Esophagus squamous epithelium (tissue), 4 donors: ENCODE results near the gene HRC.

Experiments
- CTCF ChIP-seq, 6 experiments: fragments of 450-650 bp in 4 of 6; fragments of 200-600 bp in 2 of 6; sonication (generic) in 2 of 6; IDR thresholded peaks; one replicate each; pipeline ENCODE4 v1.5.1; 2016 to 2019; ENCODE audit warnings: antibody characterized with exemption in 6 of 6, mild to moderate bottlenecking in 4 of 6, moderate library complexity in 4 of 6
- POLR2A ChIP-seq, 4 donors: fragments of 450-650 bp; IDR thresholded peaks; one replicate each; pipeline ENCODE4 v1.6.1; 2017; ENCODE audit warnings: antibody characterized with exemption in 4 of 4, mild to moderate bottlenecking in 4 of 4, moderate library complexity in 3 of 4

GRCh38 chr19:49135686-49136085 lies 19.5 kb downstream of the HRC start:
- TF ChIP-seq CTCF (IDR thresholded peaks at IDR 0.05) (no peak), POLR2A (IDR thresholded peaks at IDR 0.05) (no peak)
